ENCODE measurements around the gene KIF2A. TPM values are rescaled to one million over a fixed set of nuclear protein-coding genes. Genes with fewer than 3 reads are reported as not detected.
A peak's percentile ranks its signal among the peaks of the same experiment; 100 is the strongest.

Gene KIF2A
- total and polyA plus RNA-seq, 4 donors: 3.8 to 17.5 (median 6.8) TPM

- WGBS: 63% methylated on average over 3 of the region's 3 CpGs
- Histone ChIP-seq H3K9ac (ENCODE audit: low read depth in 1 of 2, low read length in 2 of 2) (no peak overlapping the region), H3K36me3 (ENCODE audit: control insufficient read depth in 4 of 4, insufficient read depth in 3 of 4, low read depth in 1 of 4, low read length in 3 of 4) (no peaks in the 10 kb centered on the region), H3K4me3 (ENCODE audit: low read depth in 1 of 3, low read length in 3 of 3) (peak overlapping the region; percentile 74 to 93 (median 76)), H3K9me3 (ENCODE audit: control insufficient read depth in 4 of 4, low read length in 3 of 4) (no peaks in the 10 kb centered on the region), H3K27me3 (ENCODE audit: control insufficient read depth in 4 of 4, insufficient read depth in 4 of 4, low read length in 3 of 4) (no peaks in the 10 kb centered on the region), H3K4me1 (ENCODE audit: control insufficient read depth in 4 of 4, insufficient read depth in 4 of 4, low read length in 3 of 4) (peaks cover 2 to 12% (median 10%) of the 10 kb centered on the region in 4 donors), H3K27ac (ENCODE audit: low read depth in 1 of 2, low read length in 2 of 2) (no peak overlapping the region)
- no peak for DNase-seq (ENCODE audit: low spot score)
- TF ChIP-seq JUND (IDR thresholded peaks at IDR 0.05): no peak
- TF ChIP-seq HNF4G (IDR thresholded peaks at IDR 0.05): no peak
- TF ChIP-seq YY1 (IDR thresholded peaks at IDR 0.05): no peak
- no peak for TF ChIP-seq RXRA (IDR thresholded peaks at IDR 0.05)
- TF ChIP-seq HNF4A (conservative IDR thresholded peaks at IDR 0.05): no peak
- TF ChIP-seq ATF3 (IDR thresholded peaks at IDR 0.05): no peak
- TF ChIP-seq GABPA (IDR thresholded peaks at IDR 0.05 in 1 of 2, conservative IDR thresholded peaks at IDR 0.05 in 1 of 2): no peak
- TF ChIP-seq TAF1 (conservative IDR thresholded peaks at IDR 0.05): no peak
- no peak for TF ChIP-seq RAD21 (IDR thresholded peaks at IDR 0.05)
- no peak for TF ChIP-seq NR2F2 (IDR thresholded peaks at IDR 0.05)
- TF ChIP-seq MAX (IDR thresholded peaks at IDR 0.05): no peak
Observed at GRCh38 chr5:62413711-62414110, 107.7 kb downstream of the KIF2A start.

GRCh38 chr5:62418462-62419076, 112.6 kb downstream of the KIF2A start:
- H3K4me1 ChIP-seq (ENCODE audit: control insufficient read depth in 4 of 4, insufficient read depth in 4 of 4, low read length in 3 of 4): peaks cover 2 to 5% (median 4%) of the 10 kb centered on the region in 4 donors
- no peak for DNase-seq (ENCODE audit: low spot score)
- H3K27me3 ChIP-seq (ENCODE audit: control insufficient read depth in 4 of 4, insufficient read depth in 4 of 4, low read length in 3 of 4): no peaks in the 10 kb centered on the region
- H3K9ac ChIP-seq (ENCODE audit: low read depth in 1 of 2, low read length in 2 of 2): no peak overlapping the region
- H3K4me3 ChIP-seq (ENCODE audit: low read depth in 1 of 3, low read length in 3 of 3): no peak overlapping the region
- TF ChIP-seq GABPA (IDR thresholded peaks at IDR 0.05 in 1 of 2, conservative IDR thresholded peaks at IDR 0.05 in 1 of 2) (no peak), ATF3 (IDR thresholded peaks at IDR 0.05) (no peak), RAD21 (IDR thresholded peaks at IDR 0.05) (no peak), SP1 (IDR thresholded peaks at IDR 0.05) (no peak)
- H3K36me3 ChIP-seq (ENCODE audit: control insufficient read depth in 4 of 4, insufficient read depth in 3 of 4, low read depth in 1 of 4, low read length in 3 of 4): no peaks in the 10 kb centered on the region
- 94% methylated on average over 4 of the region's 4 CpGs for WGBS
- no peaks in the 10 kb centered on the region for H3K9me3 ChIP-seq (ENCODE audit: control insufficient read depth in 4 of 4, low read length in 3 of 4)
- H3K27ac ChIP-seq (ENCODE audit: low read depth in 1 of 2, low read length in 2 of 2): no peak overlapping the region

GRCh38 chr5:62419609-62420008, 113.6 kb downstream of the KIF2A start:
- H3K27ac ChIP-seq (ENCODE audit: low read depth in 1 of 2, low read length in 2 of 2): no peak overlapping the region
- no peaks in the 10 kb centered on the region for H3K36me3 ChIP-seq (ENCODE audit: control insufficient read depth in 4 of 4, insufficient read depth in 3 of 4, low read depth in 1 of 4, low read length in 3 of 4)
- 98% methylated on average over 3 of the region's 3 CpGs for WGBS
- TF ChIP-seq YY1 (IDR thresholded peaks at IDR 0.05) (no peak), FOXA1 (IDR thresholded peaks at IDR 0.05) (no peak), EGR1 (IDR thresholded peaks at IDR 0.05; ENCODE audit: low read depth in 2 of 2) (no peak), FOXA2 (IDR thresholded peaks at IDR 0.05) (no peak), RXRA (IDR thresholded peaks at IDR 0.05) (no peak), MAX (IDR thresholded peaks at IDR 0.05) (no peak), REST (IDR thresholded peaks at IDR 0.05) (no peak), HNF4A (conservative IDR thresholded peaks at IDR 0.05) (no peak), TAF1 (conservative IDR thresholded peaks at IDR 0.05) (no peak), RAD21 (IDR thresholded peaks at IDR 0.05) (no peak), NR2F2 (IDR thresholded peaks at IDR 0.05) (no peak), ATF3 (IDR thresholded peaks at IDR 0.05) (no peak)
- H3K9ac ChIP-seq (ENCODE audit: low read depth in 1 of 2, low read length in 2 of 2): no peak overlapping the region
- no peaks in the 10 kb centered on the region for H3K9me3 ChIP-seq (ENCODE audit: control insufficient read depth in 4 of 4, low read length in 3 of 4)
- no peaks in the 10 kb centered on the region for H3K27me3 ChIP-seq (ENCODE audit: control insufficient read depth in 4 of 4, insufficient read depth in 4 of 4, low read length in 3 of 4)
- peaks cover 0 to 2% (median 0%) of the 10 kb centered on the region in 4 donors for H3K4me1 ChIP-seq (ENCODE audit: control insufficient read depth in 4 of 4, insufficient read depth in 4 of 4, low read length in 3 of 4)
- no peak for DNase-seq (ENCODE audit: low spot score)
- no peak overlapping the region for H3K4me3 ChIP-seq (ENCODE audit: low read depth in 1 of 3, low read length in 3 of 3)

Measured in liver (tissue), 9 donors.